Measurements from ENCODE around the gene PLXND1.

GRCh38 chr3:129590215-129590614 is 16.3 kb downstream of the PLXND1 start:
- TF ChIP-seq CTCF (IDR thresholded peaks at IDR 0.05; ENCODE audit: low read depth, low read length) (no peak), EZH2phosphoT487 (IDR thresholded peaks at IDR 0.05; ENCODE audit: low read depth) (no peak)
